GM18520 (cell line): ENCODE data around the gene LRFN5.

Experiments
- ATAC-seq: cut with Tn5 transposase; IDR thresholded peaks from one replicate; pipeline ENCODE4 v1.9.1; 2021; ENCODE audit not compliant: unreplicated experiment

The LRFN5 gene

GRCh38 chr14:41766772-41767171 lies 160.1 kb downstream of the LRFN5 start:
- ATAC-seq, result no peak

- no peak for ATAC-seq
Measured at GRCh38 chr14:41773536-41774279, 167.0 kb downstream of the LRFN5 start.

- ATAC-seq, result no peak
Measured at GRCh38 chr14:41782511-41782910, 175.8 kb downstream of the LRFN5 start.

- ATAC-seq, result no peak
Measured at GRCh38 chr14:41783403-41783802, 176.7 kb downstream of the LRFN5 start.

- no peak for ATAC-seq
Measured at GRCh38 chr14:41785696-41786095, 179.0 kb downstream of the LRFN5 start.

GRCh38 chr14:41799817-41800216 lies 193.1 kb downstream of the LRFN5 start:
- no peak for ATAC-seq

GRCh38 chr14:41805633-41806032 lies 199.0 kb downstream of the LRFN5 start:
- no peak for ATAC-seq

GRCh38 chr14:41806366-41806975 lies 199.8 kb downstream of the LRFN5 start:
- ATAC-seq, result no peak

- ATAC-seq, result no peak
Measured at GRCh38 chr14:41810362-41810761, 203.7 kb downstream of the LRFN5 start.

- no peak for ATAC-seq
Measured at GRCh38 chr14:41817626-41818025, 210.9 kb downstream of the LRFN5 start.

GRCh38 chr14:41824441-41824840 lies 217.8 kb downstream of the LRFN5 start:
- ATAC-seq, result no peak

GRCh38 chr14:41825622-41826021 lies 218.9 kb downstream of the LRFN5 start:
- ATAC-seq, result no peak

GRCh38 chr14:41830714-41831406 lies 224.2 kb downstream of the LRFN5 start:
- ATAC-seq, result no peak

GRCh38 chr14:41839661-41840060 lies 233.0 kb downstream of the LRFN5 start:
- ATAC-seq, result no peak

- ATAC-seq, result no peak
Measured at GRCh38 chr14:41859336-41859735, 252.7 kb downstream of the LRFN5 start.

- ATAC-seq, result no peak
Measured at GRCh38 chr14:41860586-41860985, 253.9 kb downstream of the LRFN5 start.

GRCh38 chr14:41865894-41866293 lies 259.2 kb downstream of the LRFN5 start:
- ATAC-seq, result no peak

GRCh38 chr14:41868396-41868795 lies 261.7 kb downstream of the LRFN5 start:
- no peak for ATAC-seq

- no peak for ATAC-seq
Measured at GRCh38 chr14:41872931-41873685, 266.4 kb downstream of the LRFN5 start.

GRCh38 chr14:41873686-41874317 lies 267.1 kb downstream of the LRFN5 start:
- no peak for ATAC-seq

- no peak for ATAC-seq
Measured at GRCh38 chr14:41875116-41875515, 268.4 kb downstream of the LRFN5 start.
